ENCODE measurements around the gene CMPK2.

The CMPK2 gene

GRCh38 chr2:6800553-6800952 is 65.2 kb downstream of the CMPK2 start:
- no peak for DNase-seq

Data from T1000 (cell line).